HepG2 (cell line): ENCODE results near the gene CD46. TPM values are rescaled to one million over a fixed set of nuclear protein-coding genes. Genes with fewer than 3 reads are reported as not detected.
A peak's percentile ranks its signal among the peaks of the same experiment; 100 is the strongest.

Source experiments
- CCDC6 ChIP-seq: sonication (generic); formaldehyde crosslinking; IDR thresholded peaks from 2 replicates; pipeline ENCODE4 v1.8.1; 2022; ENCODE audit warnings: mild to moderate bottlenecking, missing genetic modification reagents, moderate library complexity
- CREB3 ChIP-seq: sonication (generic); formaldehyde crosslinking; IDR thresholded peaks from 2 replicates; pipeline ENCODE4 v1.5.0; 2020; ENCODE audit warnings: missing genetic modification reagents
- DBP ChIP-seq: sonication (generic); formaldehyde crosslinking; IDR thresholded peaks from 2 replicates; pipeline ENCODE4 v1.4.0; 2020; ENCODE audit warnings: missing genetic modification reagents; ENCODE audit errors: not compliant biosample characterization
- GATAD2A ChIP-seq: IDR thresholded peaks from 2 replicates; pipeline ENCODE4 v1.6.1; 2016
- KLF15 ChIP-seq: sonication (generic); formaldehyde crosslinking; IDR thresholded peaks from 2 replicates; pipeline ENCODE4 v1.8.1; 2023; ENCODE audit warnings: borderline replicate concordance, mild to moderate bottlenecking, inconsistent platforms, missing genetic modification reagents, mixed read lengths
- KLF16 ChIP-seq, 2 experiments: sonication (generic) in 1 of 2; formaldehyde crosslinking in 1 of 2; IDR thresholded peaks; 2 replicates each; pipeline versions ENCODE4 v1.6.1 to v1.8.0; 2016 to 2023; ENCODE audit warnings: missing genetic modification reagents in 2 of 2, missing compliant biosample characterization in 1 of 2
- MEF2D ChIP-seq: sonication (generic); formaldehyde crosslinking; IDR thresholded peaks from 2 replicates; pipeline ENCODE4 v1.5.1; 2020; ENCODE audit warnings: mild to moderate bottlenecking, missing genetic modification reagents
- PHF8 ChIP-seq: sonication (generic); formaldehyde crosslinking; IDR thresholded peaks from 2 replicates; pipeline ENCODE4 v1.5.0; 2020; ENCODE audit warnings: missing genetic modification reagents
- TAF1 ChIP-seq: sonication (generic); formaldehyde crosslinking; IDR thresholded peaks from 2 replicates; pipeline ENCODE4 v1.4.0; 2020; ENCODE audit warnings: missing genetic modification reagents
- THYN1 ChIP-seq: sonication (generic); formaldehyde crosslinking; IDR thresholded peaks from 2 replicates; pipeline ENCODE4 v1.8.1; 2023; ENCODE audit warnings: low read depth, mild to moderate bottlenecking, moderate library complexity, missing genetic modification reagents, borderline replicate concordance
- ZNF225 ChIP-seq: sonication (generic); formaldehyde crosslinking; IDR thresholded peaks from 2 replicates; pipeline ENCODE4 v1.4.0; 2020; ENCODE audit warnings: mild to moderate bottlenecking, missing genetic modification reagents
- ZNF484 ChIP-seq: sonication (generic); formaldehyde crosslinking; IDR thresholded peaks from 2 replicates; pipeline ENCODE4 v1.5.1; 2020; ENCODE audit warnings: mild to moderate bottlenecking, low read depth, missing genetic modification reagents, borderline replicate concordance
- ZNF607 ChIP-seq: sonication (generic); formaldehyde crosslinking; IDR thresholded peaks from 2 replicates; pipeline ENCODE4 v1.5.1; 2020; ENCODE audit warnings: missing genetic modification reagents, mild to moderate bottlenecking, borderline replicate concordance
- ZNF616 ChIP-seq: sonication (generic); formaldehyde crosslinking; IDR thresholded peaks from 2 replicates; pipeline ENCODE4 v1.5.0; 2020; ENCODE audit warnings: low read depth, mild to moderate bottlenecking, missing genetic modification reagents
- polyA plus RNA-seq, 8 experiments: library from polyadenylated mRNA; depleted of rRNA in 3 of 8; stranded (reverse) in 7 of 8; unstranded in 1 of 8; fragments of >200 nt; fragmentation: Illumina TruSeq in 4 of 8; extraction: Trizol in 4 of 8; gene quantifications; 2 replicates each; pipeline versions ENCODE4 v1.2.1 to v1.2.3, GENCODE V29; 2011 to 2016; ENCODE audit warnings: low read depth in 4 of 8, missing spikeins in 1 of 8, mixed read lengths in 1 of 8; ENCODE audit not compliant: insufficient read depth in 1 of 8
- total RNA-seq, 5 experiments: library from RNA; depleted of rRNA; stranded (reverse); fragments of >200 nt; fragmentation: Illumina TruSeq; extraction: Trizol; gene quantifications; 2 replicates each; pipeline ENCODE4 v1.2.3, GENCODE V29; 2016; ENCODE audit warnings: low read depth in 1 of 5
- TF ChIP-seq, protein P1 (sequence below): sonication (generic); formaldehyde crosslinking; IDR thresholded peaks from 2 replicates; pipeline ENCODE4 v1.4.0; 2020; ENCODE audit warnings: missing genetic modification reagents, low read depth, mild to moderate bottlenecking, borderline replicate concordance
- TF ChIP-seq, protein P2 (sequence below): sonication (generic); formaldehyde crosslinking; IDR thresholded peaks from 2 replicates; pipeline ENCODE4 v1.4.0; 2020; ENCODE audit warnings: missing genetic modification reagents
- TF ChIP-seq, protein P3 (sequence below): sonication (generic); formaldehyde crosslinking; IDR thresholded peaks from 2 replicates; pipeline ENCODE4 v1.4.0; 2020; ENCODE audit warnings: missing genetic modification reagents, mild to moderate bottlenecking, borderline replicate concordance

The CD46 gene
- total and polyA plus RNA-seq, 2 of the 13 experiments (the other 11 are each of a cell fraction or from before 2014, with no cell fraction given): 130 to 277 TPM

- TF ChIP-seq, protein P1, sequence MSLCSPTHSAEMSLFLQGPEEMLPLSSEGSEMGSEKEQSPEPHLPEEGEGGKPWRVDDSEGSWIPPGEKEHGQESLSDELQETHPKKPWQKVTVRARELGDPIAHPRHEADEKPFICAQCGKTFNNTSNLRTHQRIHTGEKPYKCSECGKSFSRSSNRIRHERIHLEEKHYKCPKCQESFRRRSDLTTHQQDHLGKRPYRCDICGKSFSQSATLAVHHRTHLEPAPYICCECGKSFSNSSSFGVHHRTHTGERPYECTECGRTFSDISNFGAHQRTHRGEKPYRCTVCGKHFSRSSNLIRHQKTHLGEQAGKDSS: 0 out of 2 replicates have a peak, but pooled peaks have one; percentile 25
- peak; percentile 75 for TF ChIP-seq GATAD2A
- no peak for TF ChIP-seq ZNF484 (CRISPR knock-in tag)
- TF ChIP-seq MEF2D (CRISPR knock-in tag): peak; percentile 44
- TF ChIP-seq KLF16 (CRISPR knock-in tag; IDR thresholded peaks at IDR 0.05): peak in 1 of 2 experiments; percentile 8; a peak in 2 of 4 replicates
- no peak for TF ChIP-seq KLF15 (CRISPR knock-in tag)
- peak; percentile 77 for TF ChIP-seq DBP (CRISPR knock-in tag)
- 0 out of 2 replicates have a peak, but pooled peaks have one; percentile 62 for TF ChIP-seq ZNF607
- peak; percentile 69; the same call in 1 of the 2 replicates for TF ChIP-seq ZNF225 (CRISPR knock-in tag)
- TF ChIP-seq CREB3 (CRISPR knock-in tag): no peak
- TF ChIP-seq PHF8 (CRISPR knock-in tag): peak; percentile 52
- no peak for TF ChIP-seq THYN1 (CRISPR knock-in tag)
- TF ChIP-seq ZNF616: no peak
- TF ChIP-seq, protein P2, sequence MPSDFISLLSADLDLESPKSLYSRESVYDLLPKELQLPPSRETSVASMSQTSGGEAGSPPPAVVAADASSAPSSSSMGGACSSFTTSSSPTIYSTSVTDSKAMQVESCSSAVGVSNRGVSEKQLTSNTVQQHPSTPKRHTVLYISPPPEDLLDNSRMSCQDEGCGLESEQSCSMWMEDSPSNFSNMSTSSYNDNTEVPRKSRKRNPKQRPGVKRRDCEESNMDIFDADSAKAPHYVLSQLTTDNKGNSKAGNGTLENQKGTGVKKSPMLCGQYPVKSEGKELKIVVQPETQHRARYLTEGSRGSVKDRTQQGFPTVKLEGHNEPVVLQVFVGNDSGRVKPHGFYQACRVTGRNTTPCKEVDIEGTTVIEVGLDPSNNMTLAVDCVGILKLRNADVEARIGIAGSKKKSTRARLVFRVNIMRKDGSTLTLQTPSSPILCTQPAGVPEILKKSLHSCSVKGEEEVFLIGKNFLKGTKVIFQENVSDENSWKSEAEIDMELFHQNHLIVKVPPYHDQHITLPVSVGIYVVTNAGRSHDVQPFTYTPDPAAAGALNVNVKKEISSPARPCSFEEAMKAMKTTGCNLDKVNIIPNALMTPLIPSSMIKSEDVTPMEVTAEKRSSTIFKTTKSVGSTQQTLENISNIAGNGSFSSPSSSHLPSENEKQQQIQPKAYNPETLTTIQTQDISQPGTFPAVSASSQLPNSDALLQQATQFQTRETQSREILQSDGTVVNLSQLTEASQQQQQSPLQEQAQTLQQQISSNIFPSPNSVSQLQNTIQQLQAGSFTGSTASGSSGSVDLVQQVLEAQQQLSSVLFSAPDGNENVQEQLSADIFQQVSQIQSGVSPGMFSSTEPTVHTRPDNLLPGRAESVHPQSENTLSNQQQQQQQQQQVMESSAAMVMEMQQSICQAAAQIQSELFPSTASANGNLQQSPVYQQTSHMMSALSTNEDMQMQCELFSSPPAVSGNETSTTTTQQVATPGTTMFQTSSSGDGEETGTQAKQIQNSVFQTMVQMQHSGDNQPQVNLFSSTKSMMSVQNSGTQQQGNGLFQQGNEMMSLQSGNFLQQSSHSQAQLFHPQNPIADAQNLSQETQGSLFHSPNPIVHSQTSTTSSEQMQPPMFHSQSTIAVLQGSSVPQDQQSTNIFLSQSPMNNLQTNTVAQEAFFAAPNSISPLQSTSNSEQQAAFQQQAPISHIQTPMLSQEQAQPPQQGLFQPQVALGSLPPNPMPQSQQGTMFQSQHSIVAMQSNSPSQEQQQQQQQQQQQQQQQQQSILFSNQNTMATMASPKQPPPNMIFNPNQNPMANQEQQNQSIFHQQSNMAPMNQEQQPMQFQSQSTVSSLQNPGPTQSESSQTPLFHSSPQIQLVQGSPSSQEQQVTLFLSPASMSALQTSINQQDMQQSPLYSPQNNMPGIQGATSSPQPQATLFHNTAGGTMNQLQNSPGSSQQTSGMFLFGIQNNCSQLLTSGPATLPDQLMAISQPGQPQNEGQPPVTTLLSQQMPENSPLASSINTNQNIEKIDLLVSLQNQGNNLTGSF (CRISPR knock-in tag): peak; percentile 29; the same call in 1 of the 2 replicates
- TF ChIP-seq TAF1 (CRISPR knock-in tag): peak; percentile 12
- TF ChIP-seq, protein P3, sequence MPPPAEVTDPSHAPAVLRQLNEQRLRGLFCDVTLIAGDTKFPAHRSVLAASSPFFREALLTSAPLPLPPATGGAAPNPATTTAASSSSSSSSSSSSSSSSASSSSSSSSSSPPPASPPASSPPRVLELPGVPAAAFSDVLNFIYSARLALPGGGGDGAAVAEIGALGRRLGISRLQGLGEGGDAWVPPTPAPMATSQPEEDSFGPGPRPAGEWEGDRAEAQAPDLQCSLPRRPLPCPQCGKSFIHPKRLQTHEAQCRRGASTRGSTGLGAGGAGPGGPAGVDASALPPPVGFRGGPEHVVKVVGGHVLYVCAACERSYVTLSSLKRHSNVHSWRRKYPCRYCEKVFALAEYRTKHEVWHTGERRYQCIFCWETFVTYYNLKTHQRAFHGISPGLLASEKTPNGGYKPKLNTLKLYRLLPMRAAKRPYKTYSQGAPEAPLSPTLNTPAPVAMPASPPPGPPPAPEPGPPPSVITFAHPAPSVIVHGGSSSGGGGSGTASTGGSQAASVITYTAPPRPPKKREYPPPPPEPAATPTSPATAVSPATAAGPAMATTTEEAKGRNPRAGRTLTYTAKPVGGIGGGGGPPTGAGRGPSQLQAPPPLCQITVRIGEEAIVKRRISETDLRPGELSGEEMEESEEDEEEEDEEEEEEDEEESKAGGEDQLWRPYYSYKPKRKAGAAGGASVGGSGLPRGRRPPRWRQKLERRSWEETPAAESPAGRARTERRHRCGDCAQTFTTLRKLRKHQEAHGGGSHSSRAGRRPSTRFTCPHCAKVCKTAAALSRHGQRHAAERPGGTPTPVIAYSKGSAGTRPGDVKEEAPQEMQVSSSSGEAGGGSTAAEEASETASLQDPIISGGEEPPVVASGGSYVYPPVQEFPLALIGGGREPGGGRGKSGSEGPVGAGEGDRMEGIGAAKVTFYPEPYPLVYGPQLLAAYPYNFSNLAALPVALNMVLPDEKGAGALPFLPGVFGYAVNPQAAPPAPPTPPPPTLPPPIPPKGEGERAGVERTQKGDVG (CRISPR knock-in tag): no peak
- TF ChIP-seq CCDC6: peak; percentile 17; the same call in 1 of the 2 replicates
Measured at GRCh38 chr1:207752456-207752998, 673 bp downstream of the CD46 start (continued).
